Measurements from ENCODE around the gene CIAO2B. TPM values are rescaled to one million over a fixed set of nuclear protein-coding genes. Genes with fewer than 3 reads are reported as not detected.

CIAO2B gene
- total RNA-seq, 4 donors from 2014 or later: 189 to 338 (median 264) TPM

DNA sequence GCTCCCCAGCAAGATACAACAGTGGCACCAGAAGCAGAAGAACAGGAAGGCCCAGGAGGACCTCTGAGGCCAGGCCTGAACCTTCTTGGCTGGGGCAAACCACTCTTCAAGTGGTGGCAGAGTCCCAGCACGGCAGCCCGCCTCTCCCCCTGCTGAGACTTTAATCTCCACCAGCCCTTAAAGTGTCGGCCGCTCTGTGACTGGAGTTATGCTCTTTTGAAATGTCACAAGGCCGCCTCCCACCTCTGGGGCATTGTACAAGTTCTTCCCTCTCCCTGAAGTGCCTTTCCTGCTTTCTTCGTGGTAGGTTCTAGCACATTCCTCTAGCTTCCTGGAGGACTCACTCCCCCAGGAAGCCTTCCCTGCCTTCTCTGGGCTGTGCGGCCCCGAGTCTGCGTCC is 38.8 kb upstream of the CIAO2B start:
- in situ Hi-C loops (cut with MboI; ENCODE audit: low sequenced_read_pairs in 4 of 4) (loop anchor here in 1 of 4 donors (10.0 kb wide), 1 partner anchor 182 kb away; the partner anchor contains the start of genes B3GNT9, FBXL8 and TRADD), intact Hi-C loops (cut with DNase I; ENCODE audit: low total_unique reads) (no loop called here)
- H3K27me3 ChIP-seq: no peaks in the 10 kb centered on the region
- H3K36me3 ChIP-seq: peaks cover 0 to 32% of the 10 kb centered on the region in 2 donors
- TF ChIP-seq POLR2A (IDR thresholded peaks at IDR 0.05): no peak
- TF ChIP-seq, protein P1, sequence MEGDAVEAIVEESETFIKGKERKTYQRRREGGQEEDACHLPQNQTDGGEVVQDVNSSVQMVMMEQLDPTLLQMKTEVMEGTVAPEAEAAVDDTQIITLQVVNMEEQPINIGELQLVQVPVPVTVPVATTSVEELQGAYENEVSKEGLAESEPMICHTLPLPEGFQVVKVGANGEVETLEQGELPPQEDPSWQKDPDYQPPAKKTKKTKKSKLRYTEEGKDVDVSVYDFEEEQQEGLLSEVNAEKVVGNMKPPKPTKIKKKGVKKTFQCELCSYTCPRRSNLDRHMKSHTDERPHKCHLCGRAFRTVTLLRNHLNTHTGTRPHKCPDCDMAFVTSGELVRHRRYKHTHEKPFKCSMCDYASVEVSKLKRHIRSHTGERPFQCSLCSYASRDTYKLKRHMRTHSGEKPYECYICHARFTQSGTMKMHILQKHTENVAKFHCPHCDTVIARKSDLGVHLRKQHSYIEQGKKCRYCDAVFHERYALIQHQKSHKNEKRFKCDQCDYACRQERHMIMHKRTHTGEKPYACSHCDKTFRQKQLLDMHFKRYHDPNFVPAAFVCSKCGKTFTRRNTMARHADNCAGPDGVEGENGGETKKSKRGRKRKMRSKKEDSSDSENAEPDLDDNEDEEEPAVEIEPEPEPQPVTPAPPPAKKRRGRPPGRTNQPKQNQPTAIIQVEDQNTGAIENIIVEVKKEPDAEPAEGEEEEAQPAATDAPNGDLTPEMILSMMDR (IDR thresholded peaks at IDR 0.05 in 4 of 5, conservative IDR thresholded peaks at IDR 0.05 in 1 of 5): no peak
- ATAC-seq (no peak), DNase-seq (no peak)
- no peak overlapping the region for H3K4me3 ChIP-seq
- no peaks in the 10 kb centered on the region for H3K9me3 ChIP-seq
- no peak overlapping the region for H3K27ac ChIP-seq
- H3K4me1 ChIP-seq: peaks cover 0 to 2% of the 10 kb centered on the region in 2 donors

- H3K9me3 ChIP-seq: no peaks in the 10 kb centered on the region
- H3K4me3 ChIP-seq: no peak overlapping the region
- intact Hi-C loops (cut with DNase I; ENCODE audit: low total_unique reads) (no loop called here), in situ Hi-C loops (cut with MboI; ENCODE audit: low sequenced_read_pairs in 4 of 4) (loop anchor here in 1 of 4 donors (10.0 kb wide), 1 partner anchor 184 kb away; the partner anchor contains the start of genes B3GNT9, FBXL8 and TRADD)
- H3K4me1 ChIP-seq: no peaks in the 10 kb centered on the region
- ATAC-seq (no peak), DNase-seq (no peak)
- H3K36me3 ChIP-seq: peaks cover 0 to 43% of the 10 kb centered on the region in 2 donors
- no peaks in the 10 kb centered on the region for H3K27me3 ChIP-seq
- H3K27ac ChIP-seq: no peak overlapping the region
- no peak for TF ChIP-seq POLR2A (IDR thresholded peaks at IDR 0.05)
- TF ChIP-seq, protein P1 (IDR thresholded peaks at IDR 0.05 in 4 of 5, conservative IDR thresholded peaks at IDR 0.05 in 1 of 5): no peak
These were observed 36.8 kb upstream of the CIAO2B start for GRCh38 chr16:66970775-66971720.

DNA sequence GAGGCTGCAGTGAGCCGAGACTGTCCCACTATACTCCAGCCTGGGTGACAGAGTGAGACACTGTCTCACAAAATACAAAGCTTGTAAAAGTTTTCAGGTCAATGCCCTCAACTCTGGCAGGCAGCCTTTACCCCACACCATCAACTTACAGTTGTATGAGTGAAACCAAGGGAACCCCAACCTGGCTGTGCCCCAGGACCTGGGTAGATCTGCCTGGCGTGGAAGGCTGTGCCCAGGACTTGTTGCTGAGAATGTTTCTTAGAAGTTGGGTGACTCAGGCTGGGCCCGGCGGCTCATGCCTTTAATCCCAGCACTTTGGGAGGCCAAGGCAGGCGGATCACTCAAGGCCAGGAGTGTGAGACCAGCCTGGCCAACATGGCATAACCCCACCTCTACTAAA is 34.6 kb upstream of the CIAO2B start:
- in situ Hi-C loops (cut with MboI; ENCODE audit: low sequenced_read_pairs in 4 of 4): loop anchor here in 1 of 4 donors (10.0 kb wide), 1 partner anchor 186 kb away; the partner anchor contains the start of genes B3GNT9, FBXL8 and TRADD
- ATAC-seq: no peak

DNA sequence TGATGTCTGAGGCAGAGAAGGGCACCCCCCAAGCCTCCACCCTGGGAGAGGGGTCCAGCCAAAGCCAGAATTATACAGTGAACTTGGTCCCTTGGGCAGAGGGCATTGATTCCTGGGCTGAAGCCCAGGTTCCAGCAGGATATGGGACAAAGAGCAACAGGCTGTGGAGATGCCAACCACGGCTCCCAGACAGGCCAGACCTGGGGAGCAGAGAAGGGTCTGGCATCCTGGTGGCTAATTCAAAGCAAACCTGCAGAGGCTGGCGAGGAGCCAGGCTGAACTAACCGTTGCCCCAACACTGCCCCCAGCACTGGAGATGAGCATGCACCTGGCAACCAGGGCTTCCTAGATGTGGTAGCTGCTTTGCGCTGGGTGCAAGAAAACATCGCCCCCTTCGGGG is 29.8 kb upstream of the CIAO2B start:
- H3K36me3 ChIP-seq: peaks cover 0 to 30% of the 10 kb centered on the region in 2 donors
- DNase-seq (no peak), ATAC-seq (no peak)
- H3K4me1 ChIP-seq: peaks cover 9 to 14% of the 10 kb centered on the region in 2 donors
- intact Hi-C loops (cut with DNase I; ENCODE audit: low total_unique reads) (no loop called here), in situ Hi-C loops (cut with MboI; ENCODE audit: low sequenced_read_pairs in 4 of 4) (loop anchor here in 1 of 4 donors (10.0 kb wide), 1 partner anchor 191 kb away; the partner anchor contains the start of genes B3GNT9, FBXL8 and TRADD)
- no peaks in the 10 kb centered on the region for H3K9me3 ChIP-seq
- TF ChIP-seq, protein P1 (IDR thresholded peaks at IDR 0.05 in 4 of 5, conservative IDR thresholded peaks at IDR 0.05 in 1 of 5): no peak
- TF ChIP-seq POLR2A (IDR thresholded peaks at IDR 0.05): no peak
- H3K27me3 ChIP-seq: no peaks in the 10 kb centered on the region
- H3K4me3 ChIP-seq: no peak overlapping the region
- no peak overlapping the region for H3K27ac ChIP-seq

More for the DNA sequence above, 34.6 kb upstream of the CIAO2B start:
- intact Hi-C loops (cut with DNase I; ENCODE audit: low total_unique reads): no loop called here
- Histone ChIP-seq H3K36me3 (peaks cover 0 to 44% of the 10 kb centered on the region in 2 donors), H3K27me3 (no peaks in the 10 kb centered on the region), H3K9me3 (no peaks in the 10 kb centered on the region), H3K27ac (no peak overlapping the region), H3K4me1 (no peaks in the 10 kb centered on the region), H3K4me3 (no peak overlapping the region)
- TF ChIP-seq POLR2A (IDR thresholded peaks at IDR 0.05): no peak
- TF ChIP-seq, protein P1 (IDR thresholded peaks at IDR 0.05 in 4 of 5, conservative IDR thresholded peaks at IDR 0.05 in 1 of 5): no peak
- no peak for DNase-seq

Measured in gastrocnemius medialis (tissue), 4 donors.